Stimulated activated CD8-positive, alpha-beta memory T cell treated with anti-CD3 and anti-CD28 coated beads, Interleukin-2, amount 100 ng/mL, for 1 hour (primary cell): Measurements from ENCODE around the gene NLRP8.
"Not testable (repeated sequence)": the region's sequence is repeated elsewhere in the genome, so short reads cannot be mapped to it uniquely, and the experiment has no call there.

Source experiments
- DNase-seq, 2 donors: peaks; one replicate each; pipeline ENCODE4 v3.0.0-alpha.2; 2020; ENCODE audit warnings: low read depth in 2 of 2

NLRP8 gene

GRCh38 chr19:55947532-55947931 is at the start of gene NLRP8:
Gene NLRP8, plus strand, starts transcription at chr19:55947832.
- no peak for DNase-seq

DNA sequence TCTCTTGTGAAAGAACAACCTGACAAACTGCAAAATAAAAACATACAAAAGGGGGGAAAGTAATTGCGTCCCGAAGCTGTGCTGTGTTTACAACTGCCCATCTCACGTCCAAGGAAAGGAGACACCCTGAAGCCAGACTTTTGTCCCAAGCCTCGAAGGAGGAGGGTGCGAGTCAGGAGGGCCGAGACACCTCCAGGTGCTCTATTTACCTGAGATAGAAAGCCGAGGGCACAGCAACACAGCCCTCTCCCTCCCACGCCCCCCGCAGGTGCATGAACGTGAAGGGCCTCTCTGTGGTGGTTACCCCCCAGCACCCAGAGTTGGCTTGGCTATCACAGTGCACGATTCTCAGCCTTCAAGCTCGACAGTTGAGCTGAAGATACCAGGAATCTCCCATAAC is 48.7 kb upstream of the NLRP8 start:
- DNase-seq = no peak

DNA sequence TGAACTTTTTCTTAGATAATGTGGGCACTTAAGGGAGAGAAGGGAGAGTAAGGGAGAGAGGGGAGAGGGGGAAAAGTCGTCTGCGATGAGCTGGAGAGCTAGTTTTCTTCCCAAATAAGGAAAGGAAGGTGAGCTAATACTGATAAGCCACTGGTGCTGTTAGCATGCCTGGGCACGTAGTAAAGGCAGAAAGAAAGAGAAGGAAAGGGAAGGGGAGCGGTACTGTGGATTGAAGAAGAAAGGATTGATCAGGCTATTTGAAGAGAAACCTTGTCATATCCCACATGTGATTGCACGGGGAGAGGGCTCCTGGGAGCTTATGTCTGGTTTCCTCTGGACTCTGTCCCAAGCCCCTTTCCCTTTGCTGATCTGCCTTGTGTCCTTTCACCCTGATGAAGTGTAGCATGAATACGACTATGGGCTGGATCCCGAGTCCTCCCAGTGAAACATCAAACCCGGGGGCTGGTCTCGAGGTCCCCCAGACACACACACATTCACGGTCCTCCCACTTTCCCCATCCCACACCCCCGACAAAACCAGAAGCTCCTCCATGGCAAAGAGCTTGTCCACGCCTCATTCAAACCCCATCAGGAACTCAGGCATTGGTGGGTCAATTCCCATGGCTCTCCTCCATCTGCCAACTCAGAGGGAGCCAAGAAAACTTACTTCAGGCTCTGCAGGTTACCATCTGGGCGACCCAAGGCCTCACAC is 46.1 kb upstream of the NLRP8 start:
- DNase-seq = no peak

- no peak for DNase-seq
These were observed 45.4 kb upstream of the NLRP8 start for GRCh38 chr19:55902080-55902751.

- DNase-seq = no peak
These were observed 40.3 kb upstream of the NLRP8 start for GRCh38 chr19:55907286-55907685.

GRCh38 chr19:55907746-55908145 is 39.9 kb upstream of the NLRP8 start:
- DNase-seq = no peak

GRCh38 chr19:55909801-55910200 is 37.8 kb upstream of the NLRP8 start:
- DNase-seq = no peak

GRCh38 chr19:55912916-55913315 is 34.7 kb upstream of the NLRP8 start:
- no peak for DNase-seq

DNA sequence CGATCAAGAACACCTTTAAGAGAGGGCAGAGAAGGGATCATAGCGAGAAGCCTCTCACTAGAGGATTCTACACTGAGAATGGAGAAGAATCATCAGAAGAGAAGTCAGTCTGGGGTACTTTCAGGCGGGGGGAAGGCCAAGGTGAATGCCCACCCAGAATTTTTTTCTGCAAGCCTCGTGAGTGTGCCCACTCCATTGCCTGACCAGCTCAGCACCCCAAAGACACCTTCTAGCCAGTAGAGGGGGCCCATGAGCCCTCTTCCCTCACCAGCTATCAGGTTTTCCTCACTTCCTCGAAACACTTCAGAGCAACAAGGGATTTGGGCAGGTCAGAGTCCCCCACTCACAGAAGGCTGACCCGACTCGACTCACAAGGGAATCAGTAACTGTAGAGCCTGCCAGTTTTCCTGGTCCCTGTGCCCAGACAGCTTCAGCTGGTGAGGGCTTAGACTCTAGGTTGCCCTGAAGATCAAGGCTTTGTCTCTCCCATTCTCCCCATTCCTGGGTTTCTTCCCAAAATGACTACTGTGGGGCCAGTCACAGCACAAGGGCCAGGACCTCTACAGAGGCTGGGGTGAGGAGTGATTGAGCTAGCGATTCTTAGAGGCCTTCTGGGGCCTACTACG is 33.9 kb upstream of the NLRP8 start:
- no peak for DNase-seq

GRCh38 chr19:55923556-55923955 is 24.1 kb upstream of the NLRP8 start:
- no peak for DNase-seq

DNA sequence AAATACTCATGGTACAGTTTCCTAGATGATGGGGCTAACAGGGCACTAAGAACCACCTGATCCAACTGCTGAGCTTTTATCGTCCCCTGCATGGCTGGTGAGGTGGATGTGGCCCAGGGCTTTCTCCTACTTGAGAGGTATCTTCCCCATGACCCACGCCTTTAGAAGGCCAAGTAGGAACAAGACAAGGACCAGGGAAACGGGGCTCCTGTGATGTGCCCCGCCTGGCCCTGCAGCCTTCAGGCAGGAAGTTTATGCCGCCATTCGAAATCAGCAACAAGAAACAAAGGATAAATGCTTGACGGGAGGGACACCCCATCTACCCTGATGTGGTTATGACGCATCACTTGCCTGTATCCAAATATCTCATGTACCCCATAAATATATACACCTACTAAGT is 19.6 kb upstream of the NLRP8 start:
- DNase-seq = no peak

- DNase-seq = not testable (repeated sequence)
These were observed 18.4 kb upstream of the NLRP8 start for GRCh38 chr19:55929258-55929657.

- DNase-seq = no peak
These were observed 16.6 kb upstream of the NLRP8 start for GRCh38 chr19:55930996-55931515.

DNA sequence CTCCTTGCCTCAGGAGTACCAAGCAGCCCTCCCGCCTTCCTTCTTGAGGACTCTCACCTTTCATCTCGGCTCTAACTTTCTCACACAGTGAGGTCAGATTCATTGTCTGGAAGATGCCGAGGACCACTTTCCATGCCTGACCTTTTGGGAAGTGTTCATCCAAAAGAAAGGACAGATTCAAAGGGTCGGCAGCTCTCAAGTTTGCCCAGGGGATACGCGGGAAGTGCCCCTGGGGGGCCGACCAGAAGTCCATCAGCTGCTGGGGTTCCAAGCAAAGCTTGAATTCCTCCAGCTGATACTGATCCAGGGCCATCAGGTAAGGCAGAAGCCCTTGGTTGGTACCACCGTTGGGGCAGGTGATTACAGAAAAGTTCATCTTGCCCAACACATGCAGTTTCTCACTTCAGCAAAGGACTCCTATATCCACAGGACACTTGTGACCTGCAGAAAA is 15.7 kb upstream of the NLRP8 start, which contains the start of gene NLRP13:
TSS of gene NLRP13 (minus strand) at position 401 of the 451 bp plus-strand sequence. CDS start at position 376, 25 bp downstream.
- DNase-seq = no peak

- no peak for DNase-seq
These were observed 12.4 kb upstream of the NLRP8 start for GRCh38 chr19:55935206-55935605.

DNA sequence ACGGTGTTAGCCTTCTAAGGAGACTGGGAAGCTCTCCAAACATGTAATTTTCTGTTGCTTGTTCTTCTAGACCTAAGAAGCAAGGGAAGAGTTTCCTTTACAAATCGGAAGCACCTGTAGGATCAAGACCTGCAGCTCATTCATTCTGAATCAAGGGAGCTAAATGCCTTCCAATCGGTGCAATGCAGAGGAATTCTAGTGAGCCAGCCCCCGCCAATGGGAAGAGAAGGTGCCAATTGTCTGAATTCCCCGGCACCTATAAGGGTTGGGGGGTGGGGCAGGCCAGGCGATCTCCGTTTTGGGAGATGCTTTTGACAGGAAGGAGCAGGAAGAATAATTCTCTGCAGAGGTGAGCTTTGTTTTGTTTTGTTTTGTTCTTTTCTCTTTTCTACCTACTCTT is 8.4 kb upstream of the NLRP8 start:
- DNase-seq = no peak

DNA sequence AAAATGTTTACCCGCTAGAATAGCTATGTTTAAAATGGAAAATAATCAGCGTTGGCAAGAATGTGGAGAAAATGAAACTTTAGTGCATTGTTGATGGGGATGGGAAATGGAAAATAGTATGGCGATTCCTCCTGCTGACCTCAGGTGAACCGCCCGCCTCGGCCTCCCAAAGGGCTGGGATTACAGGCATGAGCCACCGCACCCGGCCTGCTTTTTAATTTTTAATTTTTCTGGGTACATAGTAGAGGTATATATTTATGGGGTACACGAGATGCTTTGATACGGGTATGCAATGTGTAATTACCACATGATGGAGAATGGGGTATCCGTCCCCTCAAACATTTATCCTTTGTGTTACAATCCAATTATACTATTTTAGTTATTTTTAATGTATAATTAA is 7.3 kb upstream of the NLRP8 start:
- DNase-seq = no peak

DNA sequence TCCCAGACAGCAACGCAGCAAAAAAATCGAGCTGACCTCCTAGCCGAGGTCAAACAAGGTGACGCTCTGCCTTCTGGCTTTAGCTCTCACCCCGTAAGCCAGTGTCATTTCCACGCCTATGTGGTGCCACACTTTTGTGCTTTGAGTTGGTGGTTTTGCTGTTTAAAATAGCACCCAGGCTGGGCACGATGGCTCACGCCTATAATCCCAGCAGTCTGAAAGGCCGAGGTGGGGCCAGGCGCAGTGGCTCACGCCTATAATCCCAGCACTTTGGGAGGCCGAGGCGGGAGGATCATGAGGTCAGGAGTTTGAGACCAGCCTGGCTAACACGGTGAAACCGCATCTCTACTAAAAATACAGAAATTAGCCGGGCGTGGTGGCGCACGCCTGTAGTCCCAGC is 2.9 kb downstream of the NLRP8 start:
- not testable (repeated sequence) for DNase-seq

- no peak for DNase-seq
These were observed 8.8 kb downstream of the NLRP8 start for GRCh38 chr19:55956431-55956830.

GRCh38 chr19:55958356-55958755 is 10.7 kb downstream of the NLRP8 start:
- no peak for DNase-seq

DNA sequence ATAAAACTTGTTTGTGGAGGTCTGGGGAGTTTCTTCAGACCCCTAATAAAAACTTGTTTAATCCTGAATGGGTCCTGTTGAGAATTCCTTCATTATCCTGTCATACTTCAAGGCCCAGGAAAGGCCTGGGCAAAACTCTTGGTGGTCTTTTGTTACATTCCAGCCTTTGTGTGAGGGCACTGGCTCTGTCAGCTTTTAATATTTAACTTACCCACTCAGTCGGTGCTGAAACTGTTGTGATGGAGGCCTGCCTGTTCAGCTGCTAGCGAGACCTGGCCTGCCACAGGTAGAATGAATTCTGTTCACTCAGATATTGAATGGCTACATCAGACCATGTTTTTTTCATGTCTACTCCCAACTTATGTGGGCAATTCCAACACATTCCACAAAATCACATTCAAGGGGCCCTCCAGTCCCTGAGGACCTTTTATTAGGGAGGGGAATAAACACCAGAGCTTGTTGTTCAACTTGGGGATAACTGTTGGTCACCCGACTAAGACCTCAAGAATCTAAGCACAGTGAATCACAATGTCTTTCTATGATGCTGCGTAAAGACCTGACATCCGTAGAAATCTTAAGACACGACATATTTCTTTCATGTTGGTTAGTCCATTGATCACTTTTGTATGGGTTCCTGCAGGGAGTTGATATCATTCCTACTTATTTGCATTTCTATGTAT is 12.5 kb downstream of the NLRP8 start:
- no peak for DNase-seq

DNA sequence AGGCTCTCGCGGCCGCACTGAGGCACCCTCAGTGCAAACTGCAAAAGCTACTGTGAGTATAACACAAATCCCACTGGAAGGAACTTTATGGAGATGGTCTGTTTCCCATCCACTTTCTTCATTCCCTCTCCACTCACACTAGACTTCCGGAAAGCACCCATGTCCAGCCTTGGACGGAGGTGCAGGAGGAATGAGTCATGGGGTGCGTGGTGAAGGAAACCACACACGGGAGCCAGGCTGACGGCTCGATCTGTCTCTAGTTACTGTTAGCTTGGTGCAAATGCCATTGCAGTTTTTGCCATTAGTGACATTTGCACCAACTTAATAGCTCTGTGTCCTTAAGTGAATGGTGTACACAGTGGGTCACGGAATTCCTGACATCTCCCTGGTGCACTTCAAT is 14.6 kb downstream of the NLRP8 start:
- no peak for DNase-seq
